ENCODE measurements around the gene MTF1. TPM values are rescaled to one million over a fixed set of nuclear protein-coding genes. Genes with fewer than 3 reads are reported as not detected.

MTF1 gene
- total and polyA plus RNA-seq, 2 donors (not counting 1 experiment from before 2014, with no cell fraction given): 4.5 to 8.4 TPM

GRCh38 chr1:37865348-37866120 is 6.1 kb upstream of the MTF1 start:
- H2AFZ ChIP-seq (ENCODE audit: low read length): no peak overlapping the region
- no peaks in the 10 kb centered on the region for H3K79me2 ChIP-seq (ENCODE audit: control insufficient read depth, insufficient read depth, low read length)
- peak overlapping the region; percentile 13 for H3K4me2 ChIP-seq (ENCODE audit: extremely low read depth, insufficient read depth, low read length)
- no peaks in the 10 kb centered on the region for H4K20me1 ChIP-seq (ENCODE audit: control insufficient read depth, extremely low read depth, insufficient read depth, low read length)
- TF ChIP-seq EZH2 (IDR thresholded peaks at IDR 0.05; ENCODE audit: low read length, missing control alignments): no peak
- no peak for TF ChIP-seq CTCF (conservative IDR thresholded peaks at IDR 0.05 in 1 of 2, IDR thresholded peaks at IDR 0.05 in 1 of 2; ENCODE audit: low read depth in 1 of 2, low read length in 2 of 2)
- H3K9me3 ChIP-seq (ENCODE audit: control insufficient read depth, insufficient read depth, low read depth, low read length): no peaks in the 10 kb centered on the region
- H3K36me3 ChIP-seq (ENCODE audit: control insufficient read depth, insufficient read depth, low read length): peaks cover 4% of the 10 kb centered on the region
- H3K4me3 ChIP-seq (replicated peaks in 1 of 4; ENCODE audit: control extremely low read depth in 1 of 4, insufficient read depth in 1 of 4, low read depth in 3 of 4, low read length in 4 of 4): no peak overlapping the region
- H3K27me3 ChIP-seq (ENCODE audit: control insufficient read depth, insufficient read depth, low read length): no peaks in the 10 kb centered on the region
- H3K4me1 ChIP-seq (ENCODE audit: control insufficient read depth, extremely low read depth, insufficient read depth, low read length): peaks cover 4% of the 10 kb centered on the region
- peak overlapping the region; percentile 18 for H3K27ac ChIP-seq (ENCODE audit: insufficient read depth, low read length)
- H3K9ac ChIP-seq (ENCODE audit: insufficient read depth, low read length): no peak overlapping the region
- peak; percentile 26 to 57 for DNase-seq (ENCODE audit: low read depth in 2 of 2)

- TF ChIP-seq EZH2 (IDR thresholded peaks at IDR 0.05; ENCODE audit: low read length, missing control alignments) (no peak), CTCF (conservative IDR thresholded peaks at IDR 0.05 in 1 of 2, IDR thresholded peaks at IDR 0.05 in 1 of 2; ENCODE audit: low read depth in 1 of 2, low read length in 2 of 2) (no peak)
- peaks cover 4% of the 10 kb centered on the region for H3K4me1 ChIP-seq (ENCODE audit: control insufficient read depth, extremely low read depth, insufficient read depth, low read length)
These were observed 2.9 kb upstream of the MTF1 start for GRCh38 chr1:37862330-37862729.

GRCh38 chr1:37861151-37861550 is 1.8 kb upstream of the MTF1 start:
- Histone ChIP-seq H3K79me2 (ENCODE audit: control insufficient read depth, insufficient read depth, low read length) (peaks cover 23% of the 10 kb centered on the region), H3K27ac (ENCODE audit: insufficient read depth, low read length) (no peak overlapping the region), H3K36me3 (ENCODE audit: control insufficient read depth, insufficient read depth, low read length) (peaks cover 8% of the 10 kb centered on the region), H4K20me1 (ENCODE audit: control insufficient read depth, extremely low read depth, insufficient read depth, low read length) (no peaks in the 10 kb centered on the region), H3K4me3 (replicated peaks in 1 of 4; ENCODE audit: control extremely low read depth in 1 of 4, insufficient read depth in 1 of 4, low read depth in 3 of 4, low read length in 4 of 4) (no peak overlapping the region), H3K9me3 (ENCODE audit: control insufficient read depth, insufficient read depth, low read depth, low read length) (no peaks in the 10 kb centered on the region), H3K27me3 (ENCODE audit: control insufficient read depth, insufficient read depth, low read length) (no peaks in the 10 kb centered on the region), H2AFZ (ENCODE audit: low read length) (no peak overlapping the region), H3K4me1 (ENCODE audit: control insufficient read depth, extremely low read depth, insufficient read depth, low read length) (peaks cover 4% of the 10 kb centered on the region), H3K9ac (ENCODE audit: insufficient read depth, low read length) (no peak overlapping the region), H3K4me2 (ENCODE audit: extremely low read depth, insufficient read depth, low read length) (no peak overlapping the region)
- no peak for DNase-seq (ENCODE audit: low read depth in 2 of 2)
- TF ChIP-seq CTCF (conservative IDR thresholded peaks at IDR 0.05 in 1 of 2, IDR thresholded peaks at IDR 0.05 in 1 of 2; ENCODE audit: low read depth in 1 of 2, low read length in 2 of 2) (no peak), EZH2 (IDR thresholded peaks at IDR 0.05; ENCODE audit: low read length, missing control alignments) (no peak)

More at GRCh38 chr1:37862330-37862729, 2.9 kb upstream of the MTF1 start:
- Histone ChIP-seq H2AFZ (ENCODE audit: low read length) (no peak overlapping the region), H3K27ac (ENCODE audit: insufficient read depth, low read length) (no peak overlapping the region), H3K9me3 (ENCODE audit: control insufficient read depth, insufficient read depth, low read depth, low read length) (no peaks in the 10 kb centered on the region), H3K27me3 (ENCODE audit: control insufficient read depth, insufficient read depth, low read length) (no peaks in the 10 kb centered on the region), H3K79me2 (ENCODE audit: control insufficient read depth, insufficient read depth, low read length) (peaks cover 19% of the 10 kb centered on the region), H4K20me1 (ENCODE audit: control insufficient read depth, extremely low read depth, insufficient read depth, low read length) (no peaks in the 10 kb centered on the region), H3K36me3 (ENCODE audit: control insufficient read depth, insufficient read depth, low read length) (peaks cover 4% of the 10 kb centered on the region), H3K9ac (ENCODE audit: insufficient read depth, low read length) (no peak overlapping the region), H3K4me2 (ENCODE audit: extremely low read depth, insufficient read depth, low read length) (no peak overlapping the region), H3K4me3 (replicated peaks in 1 of 4; ENCODE audit: control extremely low read depth in 1 of 4, insufficient read depth in 1 of 4, low read depth in 3 of 4, low read length in 4 of 4) (no peak overlapping the region)
- no peak for DNase-seq (ENCODE audit: low read depth in 2 of 2)

All from fibroblast of lung (primary cell).